Activated B cell treated with CpG ODN at 0.5 μM for 24 hours (primary cell): ENCODE measurements around the gene DTHD1. TPM values are rescaled to one million over a fixed set of nuclear protein-coding genes. Genes with fewer than 3 reads are reported as not detected.

Experiments used
- ATAC-seq: fragments of 200-7000 bp; cut with Tn5 transposase; one replicate; pipeline ENCODE4 v1.10.0; 2021; ENCODE audit warnings: low read depth, mild to moderate bottlenecking, moderate library complexity
- CTCF ChIA-PET: fragments of 350-600 bp; sonication (Branson Sonifier 250); formaldehyde crosslinking; loops from one replicate; lab custom pipeline; 2021; ENCODE audit warnings: antibody characterized with exemption; lab: Charles Lee
- POLR2A ChIA-PET: fragments of 350-600 bp; sonication (Branson Sonifier 250); formaldehyde crosslinking; loops from one replicate; lab custom pipeline; 2021; ENCODE audit warnings: antibody characterized with exemption; lab: Charles Lee
- DNase-seq: peaks from one replicate; pipeline ENCODE4 v3.0.0; 2022
- H3K27ac Mint-ChIP-seq: one replicate; pipeline ENCODE4 v1.8.0; 2020; ENCODE audit warnings: mixed read lengths
- H3K27me3 Mint-ChIP-seq: one replicate; pipeline ENCODE4 v1.8.0; 2021; ENCODE audit warnings: mixed read lengths
- H3K36me3 Mint-ChIP-seq: one replicate; pipeline ENCODE4 v1.8.0; 2021; ENCODE audit warnings: low read depth, mixed read lengths
- H3K4me1 Mint-ChIP-seq: one replicate; pipeline ENCODE4 v1.8.0; 2021; ENCODE audit warnings: mixed read lengths
- H3K4me3 Mint-ChIP-seq: one replicate; pipeline ENCODE4 v1.8.0; 2020; ENCODE audit warnings: mild to moderate bottlenecking, mixed read lengths
- H3K9me3 Mint-ChIP-seq: one replicate; pipeline ENCODE4 v1.8.0; 2020; ENCODE audit warnings: mixed read lengths
- intact Hi-C: fragments of 100-400 bp; cut with micrococcal nuclease; formaldehyde crosslinking; loops from one replicate; pipeline ENCODE4 v1.15.1; 2024
- total RNA-seq: library from RNA; stranded (reverse); gene quantifications from 2 replicates; pipeline ENCODE4 v1.2.3, GENCODE V29; 2022
- TF ChIP-seq, protein P1 (sequence below): fragments of 200-600 bp; IDR thresholded peaks from one replicate; pipeline ENCODE4 v1.8.0; 2022; ENCODE audit warnings: antibody characterized with exemption, mild to moderate bottlenecking

Gene DTHD1
- total RNA-seq, 1 donor from 2014 or later, result not detected

DNA sequence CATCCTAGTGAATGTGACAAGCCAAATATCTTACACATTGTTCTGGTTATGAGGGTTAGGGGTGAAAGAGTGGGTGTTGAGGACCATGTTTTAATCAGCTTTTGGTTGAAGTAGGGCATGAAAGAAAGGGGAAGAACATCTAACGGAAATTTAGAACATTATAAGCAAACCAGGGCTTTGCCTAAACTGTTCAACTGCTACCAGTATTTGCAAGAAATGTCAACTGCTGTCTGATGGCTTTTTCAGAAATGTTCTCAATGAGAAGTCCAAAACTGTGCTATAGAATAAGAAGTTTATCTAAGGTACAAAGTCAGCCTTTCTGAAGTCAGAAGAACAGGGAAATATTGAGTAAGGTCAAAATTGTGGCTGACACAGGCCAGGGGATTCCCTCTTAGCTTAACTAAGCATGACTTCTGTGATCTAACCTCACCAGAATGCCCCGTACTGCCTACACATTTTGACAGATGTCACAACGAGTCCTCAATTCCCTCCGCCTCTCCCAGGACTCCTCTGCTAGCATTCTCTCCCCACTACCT is 67.1 kb downstream of the DTHD1 start:
- Mint-ChIP-seq H3K9me3 (no peaks in the 10 kb centered on the region), H3K4me1 (peaks cover 22% of the 10 kb centered on the region), H3K4me3 (peak overlapping the region; percentile 45), H3K27me3 (no peaks in the 10 kb centered on the region), H3K27ac (peak overlapping the region; percentile 78), H3K36me3 (no peaks in the 10 kb centered on the region)
- TF ChIP-seq, protein P1, sequence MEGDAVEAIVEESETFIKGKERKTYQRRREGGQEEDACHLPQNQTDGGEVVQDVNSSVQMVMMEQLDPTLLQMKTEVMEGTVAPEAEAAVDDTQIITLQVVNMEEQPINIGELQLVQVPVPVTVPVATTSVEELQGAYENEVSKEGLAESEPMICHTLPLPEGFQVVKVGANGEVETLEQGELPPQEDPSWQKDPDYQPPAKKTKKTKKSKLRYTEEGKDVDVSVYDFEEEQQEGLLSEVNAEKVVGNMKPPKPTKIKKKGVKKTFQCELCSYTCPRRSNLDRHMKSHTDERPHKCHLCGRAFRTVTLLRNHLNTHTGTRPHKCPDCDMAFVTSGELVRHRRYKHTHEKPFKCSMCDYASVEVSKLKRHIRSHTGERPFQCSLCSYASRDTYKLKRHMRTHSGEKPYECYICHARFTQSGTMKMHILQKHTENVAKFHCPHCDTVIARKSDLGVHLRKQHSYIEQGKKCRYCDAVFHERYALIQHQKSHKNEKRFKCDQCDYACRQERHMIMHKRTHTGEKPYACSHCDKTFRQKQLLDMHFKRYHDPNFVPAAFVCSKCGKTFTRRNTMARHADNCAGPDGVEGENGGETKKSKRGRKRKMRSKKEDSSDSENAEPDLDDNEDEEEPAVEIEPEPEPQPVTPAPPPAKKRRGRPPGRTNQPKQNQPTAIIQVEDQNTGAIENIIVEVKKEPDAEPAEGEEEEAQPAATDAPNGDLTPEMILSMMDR, result no peak
- DNase-seq (no peak), ATAC-seq (peak; percentile 93)
- POLR2A ChIA-PET, result interaction anchor here (0.9 to 2.4 kb wide), 6 partner anchors 16 to 104 kb away, joined by 3 to 14 read pairs (median 4); partner anchors contain the start of gene ARAP2
- CTCF ChIA-PET, result interaction anchor here (1.0 to 4.6 kb wide), 4 partner anchors 16 to 104 kb away, joined by 3 to 49 read pairs (median 7); partner anchors contain the start of gene ARAP2
- intact Hi-C loops, result loop anchor here (1.0 to 5.0 kb wide), 3 partner anchors 23 to 104 kb away; partner anchors contain the start of gene ARAP2

DNA sequence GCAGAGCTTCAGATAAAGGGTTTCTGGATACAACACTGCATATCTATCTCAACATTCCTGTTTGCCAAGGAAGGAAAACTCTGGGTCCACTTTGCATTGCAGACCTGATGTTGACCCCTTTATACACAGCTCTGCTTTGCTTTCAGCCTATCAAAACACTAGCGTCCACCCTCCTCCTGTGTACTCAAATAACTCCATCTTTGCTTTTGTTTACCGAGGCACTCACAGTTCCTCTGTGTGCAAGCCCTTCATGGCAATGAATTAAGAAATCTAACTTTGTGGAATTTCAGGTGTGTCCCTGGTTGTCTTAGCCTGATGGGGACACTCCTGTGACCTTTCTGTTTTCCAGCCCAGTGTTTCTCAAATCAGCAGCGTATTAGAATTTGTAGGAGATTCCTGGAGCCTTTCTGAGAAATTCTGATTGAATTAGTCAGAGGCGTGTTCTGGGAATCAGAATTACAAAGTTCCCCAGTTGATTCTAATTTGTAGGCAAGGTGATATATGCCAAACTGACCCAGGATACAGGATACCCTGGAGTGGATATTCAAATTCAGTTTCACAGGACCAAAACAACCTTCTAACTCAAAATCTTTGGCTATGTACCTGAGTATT is 68.6 kb downstream of the DTHD1 start:
- intact Hi-C loops, result loop anchor here (2.0 to 5.0 kb wide), 2 partner anchors 93 to 1041 kb away; no protein-coding TSS in a partner anchor
- no peak overlapping the region for H3K4me3 Mint-ChIP-seq
- TF ChIP-seq, protein P1, result no peak
- H3K27me3 Mint-ChIP-seq, result no peaks in the 10 kb centered on the region
- H3K4me1 Mint-ChIP-seq, result peaks cover 22% of the 10 kb centered on the region
- DNase-seq (no peak), ATAC-seq (no peak)
- no peaks in the 10 kb centered on the region for H3K9me3 Mint-ChIP-seq
- POLR2A ChIA-PET, result interaction anchor here (2.3 to 2.4 kb wide), 2 partner anchors 25 to 106 kb away, joined by 9 to 14 read pairs; partner anchors contain the start of gene ARAP2
- no peak overlapping the region for H3K27ac Mint-ChIP-seq
- CTCF ChIA-PET, result interaction anchor here (0.7 to 4.6 kb wide), 5 partner anchors 17 to 106 kb away, joined by 3 to 49 read pairs (median 6); partner anchors contain the start of gene ARAP2
- H3K36me3 Mint-ChIP-seq, result no peaks in the 10 kb centered on the region

DNA sequence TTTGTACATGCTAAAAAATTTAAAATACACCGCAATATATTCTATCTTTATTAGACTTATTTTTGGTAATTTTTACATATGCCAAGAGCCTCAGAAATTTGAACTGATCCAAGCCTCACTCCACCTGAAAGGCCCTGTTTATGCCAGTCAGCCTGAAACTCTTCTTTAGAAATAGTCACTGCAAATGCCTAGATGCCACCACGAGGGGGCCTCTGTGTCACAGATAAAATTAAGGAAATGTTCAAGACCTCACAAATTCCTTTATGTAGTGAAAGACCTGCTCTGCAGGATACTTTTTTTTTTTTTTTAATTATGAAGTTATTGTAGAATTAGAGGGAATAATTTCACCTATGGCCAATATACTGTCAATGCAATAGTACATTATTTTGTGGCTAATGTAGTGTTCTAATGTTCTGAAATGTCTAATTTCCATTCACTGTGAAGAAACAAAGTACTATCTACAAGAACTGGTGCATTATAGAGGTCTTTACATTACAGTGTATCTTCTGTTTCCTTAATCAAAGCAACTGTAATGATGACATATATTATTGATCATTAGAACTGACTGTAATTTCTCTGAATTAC is 69.8 kb downstream of the DTHD1 start:
- DNase-seq (peak; percentile 29), ATAC-seq (peak; percentile 49)
- H3K9me3 Mint-ChIP-seq, result no peaks in the 10 kb centered on the region
- peaks cover 22% of the 10 kb centered on the region for H3K4me1 Mint-ChIP-seq
- POLR2A ChIA-PET, result no interaction called here
- no peaks in the 10 kb centered on the region for H3K36me3 Mint-ChIP-seq
- H3K4me3 Mint-ChIP-seq, result no peak overlapping the region
- H3K27ac Mint-ChIP-seq, result no peak overlapping the region
- no peaks in the 10 kb centered on the region for H3K27me3 Mint-ChIP-seq
- TF ChIP-seq, protein P1, result peak; percentile 91
- CTCF ChIA-PET, result interaction anchor here (0.9 to 4.6 kb wide), 3 partner anchors 48 to 107 kb away, joined by 3 to 49 read pairs (median 6); partner anchors contain the start of gene ARAP2
- intact Hi-C loops, result loop anchor here (1.0 to 2.0 kb wide), 2 partner anchors 48 to 1040 kb away; no protein-coding TSS in a partner anchor

DNA sequence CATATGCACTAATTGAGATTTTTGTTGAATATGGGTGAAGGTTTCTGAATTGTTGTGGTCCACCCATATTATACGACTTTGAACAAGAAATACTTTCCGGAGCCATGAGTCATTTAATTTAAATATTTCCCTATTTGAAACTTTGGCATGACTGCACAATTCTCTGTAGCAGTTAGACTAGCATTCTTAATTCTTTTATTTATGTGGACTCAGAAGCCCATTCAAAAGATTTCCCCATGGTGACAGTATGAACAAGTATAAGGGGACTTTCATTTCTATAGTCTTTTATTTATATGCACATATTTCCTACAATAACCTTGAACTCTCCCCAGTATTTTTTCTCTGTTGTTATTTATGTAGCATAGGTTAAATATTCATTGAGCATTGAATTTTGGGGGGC is 72.6 kb downstream of the DTHD1 start:
- Mint-ChIP-seq H3K9me3 (no peaks in the 10 kb centered on the region), H3K4me1 (peaks cover 12% of the 10 kb centered on the region), H3K4me3 (no peak overlapping the region), H3K36me3 (no peaks in the 10 kb centered on the region), H3K27me3 (no peaks in the 10 kb centered on the region), H3K27ac (no peak overlapping the region)
- ATAC-seq (no peak), DNase-seq (no peak)
- TF ChIP-seq, protein P1, result no peak
- POLR2A ChIA-PET, result no interaction called here
- CTCF ChIA-PET, result interaction anchor here (1.2 to 2.6 kb wide), 3 partner anchors 21 to 45 kb away, joined by 3 to 14 read pairs (median 4); no protein-coding TSS in a partner anchor
- intact Hi-C loops, result no loop called here

DNA sequence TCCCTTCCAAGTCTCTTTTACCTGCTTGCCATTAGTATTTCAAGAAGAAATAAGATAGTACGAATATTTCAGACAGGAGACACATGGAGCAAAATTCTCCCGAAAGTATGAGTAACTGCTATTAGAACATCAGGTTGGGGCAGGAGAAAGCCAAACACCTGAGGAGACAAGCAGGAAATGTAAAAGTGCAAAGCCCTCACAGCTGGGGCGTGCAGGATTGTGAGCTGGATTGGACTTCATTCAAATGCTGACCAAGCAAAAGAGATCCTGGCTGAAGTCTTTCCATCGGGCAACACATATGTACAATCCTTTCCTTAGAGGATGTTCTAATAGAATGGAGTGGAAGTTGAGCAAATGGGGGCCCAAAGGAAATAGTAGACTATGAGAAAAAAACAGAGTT is 76.8 kb downstream of the DTHD1 start:
- Mint-ChIP-seq H3K9me3 (no peaks in the 10 kb centered on the region), H3K27ac (no peak overlapping the region), H3K4me1 (peaks cover 5% of the 10 kb centered on the region), H3K36me3 (no peaks in the 10 kb centered on the region), H3K4me3 (no peak overlapping the region), H3K27me3 (no peaks in the 10 kb centered on the region)
- intact Hi-C loops, result no loop called here
- DNase-seq, result no peak
- ChIA-PET CTCF (no interaction called here), POLR2A (no interaction called here)
- TF ChIP-seq, protein P1, result no peak
- ATAC-seq, result no peak
